OCI-LY7 (cell line): ENCODE data around the gene SRGN. TPM values are rescaled to one million over a fixed set of nuclear protein-coding genes. Genes with fewer than 3 reads are reported as not detected.
A peak's percentile ranks its signal among the peaks of the same experiment; 100 is the strongest.

Source experiments
- BruUV-seq: library from RNA; stranded (reverse); fragments of 400-500 nt; replicated peaks from 2 replicates; lab custom pipeline; 2021; lab: Mats Ljungman, UMichigan
- CTCF ChIA-PET: fragments of 300-600 bp; sonication (Branson Sonifier 250); formaldehyde crosslinking; loops from one replicate; lab custom pipeline; 2022; ENCODE audit warnings: antibody characterized with exemption; ENCODE audit not compliant: unreplicated experiment; lab: Charles Lee
- POLR2A ChIA-PET: fragments of 300-600 bp; sonication (Branson Sonifier 250); formaldehyde crosslinking; loops from one replicate; lab custom pipeline; 2022; ENCODE audit warnings: antibody characterized with exemption; lab: Charles Lee
- DNase-seq: peaks from one replicate; pipeline ENCODE4 v3.0.0-alpha.2; 2015; ENCODE audit warnings: low spot score
- H2AFZ ChIP-seq: fragments of 200-600 bp; sonication (generic), shearing (Covaris generic); 2 replicates; pipeline ENCODE4 v1.6.1; 2014; ENCODE audit warnings: mild to moderate bottlenecking, antibody characterized with exemption, low read length, moderate library complexity
- H3K27ac ChIP-seq: fragments of 200-600 bp; sonication (generic); 2 replicates; pipeline ENCODE4 v1.5.1; 2014; ENCODE audit warnings: mixed run types, low read depth, mild to moderate bottlenecking, moderate library complexity, low read length, inconsistent platforms; ENCODE audit not compliant: poor library complexity, severe bottlenecking
- H3K36me3 ChIP-seq: fragments of 200-600 bp; sonication (generic); 2 replicates; pipeline ENCODE4 v1.6.1; 2014; ENCODE audit warnings: mild to moderate bottlenecking, antibody characterized with exemption, low read length, moderate library complexity, mixed read lengths; ENCODE audit not compliant: insufficient read depth
- H3K4me1 ChIP-seq: fragments of 200-600 bp; sonication (generic); 2 replicates; pipeline ENCODE4 v1.5.1; 2014; ENCODE audit warnings: mild to moderate bottlenecking, low read length; ENCODE audit not compliant: insufficient read depth, poor library complexity, severe bottlenecking
- H3K4me2 ChIP-seq: fragments of 200-600 bp; sonication (generic); 2 replicates; pipeline ENCODE4 v1.6.1; 2014; ENCODE audit warnings: mild to moderate bottlenecking, low read length
- H3K4me3 ChIP-seq: fragments of 200-600 bp; sonication (generic); 2 replicates; pipeline ENCODE4 v1.5.1; 2014; ENCODE audit warnings: mild to moderate bottlenecking, low read depth, low read length; ENCODE audit not compliant: poor library complexity, severe bottlenecking
- H3K79me2 ChIP-seq: fragments of 200-600 bp; sonication (generic); 2 replicates; pipeline ENCODE4 v1.6.1; 2016; ENCODE audit warnings: low read depth, mild to moderate bottlenecking, low read length, moderate library complexity, mixed read lengths; ENCODE audit not compliant: insufficient read depth
- H3K9me2 ChIP-seq: fragments of 200-600 bp; sonication (generic); 2 replicates; pipeline ENCODE4 v1.6.1; 2016; ENCODE audit warnings: mild to moderate bottlenecking, low read length, mixed read lengths; ENCODE audit not compliant: insufficient read depth
- H3K9me3 ChIP-seq: fragments of 200-600 bp; sonication (generic); 2 replicates; pipeline ENCODE4 v1.6.1; 2014; ENCODE audit warnings: mild to moderate bottlenecking, mixed run types, low read length, mixed read lengths
- H4K20me1 ChIP-seq: fragments of 200-600 bp; sonication (generic); 2 replicates; pipeline ENCODE4 v1.6.1; 2014; ENCODE audit warnings: mild to moderate bottlenecking, antibody characterized with exemption, low read length, moderate library complexity, mixed read lengths; ENCODE audit not compliant: insufficient read depth
- CTCF ChIP-seq: fragments of 200-600 bp; sonication (generic); conservative IDR thresholded peaks from 2 replicates; pipeline ENCODE4 v1.5.1; 2014; ENCODE audit warnings: mild to moderate bottlenecking, antibody characterized with exemption, low read length, moderate library complexity, mixed read lengths
- EZH2phosphoT487 ChIP-seq: fragments of 200-600 bp; sonication (generic); IDR thresholded peaks from 2 replicates; pipeline ENCODE4 v1.6.1; 2018; ENCODE audit warnings: low read depth, borderline replicate concordance, mild to moderate bottlenecking, mixed run types, antibody characterized with exemption, low read length, moderate library complexity, mixed read lengths
- intact Hi-C: fragments of 100-400 bp; cut with micrococcal nuclease; formaldehyde crosslinking; loops from one replicate; pipeline ENCODE4 v1.10.0; 2022; ENCODE audit not compliant: unreplicated experiment
- total RNA-seq, 2 experiments: library from RNA; depleted of rRNA in 1 of 2; stranded (reverse); fragments of >200 nt in 1 of 2; shearing (Covaris generic) in 1 of 2; gene quantifications; 2 replicates each; pipeline ENCODE4 v1.2.3, GENCODE V29; 2014 to 2022

The SRGN gene
- total RNA-seq, 2 experiments from 2014 or later = 5.8 to 16.3 TPM

- POLR2A ChIA-PET = interaction anchor here (0.5 to 0.7 kb wide), 3 partner anchors 15 to 346 kb away, joined by 3 to 6 read pairs (median 3); no protein-coding TSS in a partner anchor
- CTCF ChIA-PET = no interaction called here
- H4K20me1 ChIP-seq = no peaks in the 10 kb centered on the region
- no peaks in the 10 kb centered on the region for H3K36me3 ChIP-seq
- no peaks in the 10 kb centered on the region for H3K9me2 ChIP-seq
- TF ChIP-seq EZH2phosphoT487 (no peak), CTCF (no peak)
- H2AFZ ChIP-seq = peak overlapping the region; percentile 98
- no peaks in the 10 kb centered on the region for H3K79me2 ChIP-seq
- H3K27ac ChIP-seq = no peak overlapping the region
- H3K4me3 ChIP-seq = no peak overlapping the region
- no peak overlapping the region for H3K4me2 ChIP-seq
- no peaks in the 10 kb centered on the region for H3K9me3 ChIP-seq
- H3K4me1 ChIP-seq = peaks cover 12% of the 10 kb centered on the region
- no TSS peak for BruUV-seq
- DNase-seq = no peak
- intact Hi-C loops = no loop called here
These were observed 42.2 kb upstream of the SRGN start for GRCh38 chr10:69045441-69046300.

- H3K4me2 ChIP-seq = no peak overlapping the region
- TF ChIP-seq EZH2phosphoT487 (no peak), CTCF (no peak)
- BruUV-seq = no TSS peak
- H3K4me1 ChIP-seq = peaks cover 12% of the 10 kb centered on the region
- intact Hi-C loops = no loop called here
- no peaks in the 10 kb centered on the region for H3K36me3 ChIP-seq
- H3K9me2 ChIP-seq = no peaks in the 10 kb centered on the region
- H3K9me3 ChIP-seq = no peaks in the 10 kb centered on the region
- ChIA-PET POLR2A (interaction anchor here (0.5 kb wide), 1 partner anchor 30 kb away, joined by 4 read pairs; no protein-coding TSS in a partner anchor), CTCF (no interaction called here)
- H2AFZ ChIP-seq = no peak overlapping the region
- H3K79me2 ChIP-seq = no peaks in the 10 kb centered on the region
- H3K4me3 ChIP-seq = no peak overlapping the region
- no peak for DNase-seq
- no peaks in the 10 kb centered on the region for H4K20me1 ChIP-seq
- no peak overlapping the region for H3K27ac ChIP-seq
These were observed 40.6 kb upstream of the SRGN start for GRCh38 chr10:69047111-69047832.
